Fibroblast of pulmonary artery (primary cell): ENCODE data around the gene DNAJC1.

Source experiments
- DNase-seq: peaks from one replicate; pipeline ENCODE4 v3.0.0-alpha.2; 2010; ENCODE audit warnings: low read depth
- H3K4me3 ChIP-seq: replicated peaks from 2 replicates; pipeline ENCODE4 v1.5.1; 2011; ENCODE audit warnings: low read depth, mild to moderate bottlenecking, control low read depth, low read length, moderate library complexity
- TF ChIP-seq, protein P1 (sequence below): IDR thresholded peaks from 2 replicates; pipeline ENCODE4 v1.5.1; 2011; ENCODE audit warnings: mild to moderate bottlenecking, control low read depth, low read length, inconsistent platforms; ENCODE audit errors: missing control alignments

DNAJC1 gene

GRCh38 chr10:21912625-21913024, 90.9 kb downstream of the DNAJC1 start:
- H3K4me3 ChIP-seq, result no peak overlapping the region
- TF ChIP-seq, protein P1, sequence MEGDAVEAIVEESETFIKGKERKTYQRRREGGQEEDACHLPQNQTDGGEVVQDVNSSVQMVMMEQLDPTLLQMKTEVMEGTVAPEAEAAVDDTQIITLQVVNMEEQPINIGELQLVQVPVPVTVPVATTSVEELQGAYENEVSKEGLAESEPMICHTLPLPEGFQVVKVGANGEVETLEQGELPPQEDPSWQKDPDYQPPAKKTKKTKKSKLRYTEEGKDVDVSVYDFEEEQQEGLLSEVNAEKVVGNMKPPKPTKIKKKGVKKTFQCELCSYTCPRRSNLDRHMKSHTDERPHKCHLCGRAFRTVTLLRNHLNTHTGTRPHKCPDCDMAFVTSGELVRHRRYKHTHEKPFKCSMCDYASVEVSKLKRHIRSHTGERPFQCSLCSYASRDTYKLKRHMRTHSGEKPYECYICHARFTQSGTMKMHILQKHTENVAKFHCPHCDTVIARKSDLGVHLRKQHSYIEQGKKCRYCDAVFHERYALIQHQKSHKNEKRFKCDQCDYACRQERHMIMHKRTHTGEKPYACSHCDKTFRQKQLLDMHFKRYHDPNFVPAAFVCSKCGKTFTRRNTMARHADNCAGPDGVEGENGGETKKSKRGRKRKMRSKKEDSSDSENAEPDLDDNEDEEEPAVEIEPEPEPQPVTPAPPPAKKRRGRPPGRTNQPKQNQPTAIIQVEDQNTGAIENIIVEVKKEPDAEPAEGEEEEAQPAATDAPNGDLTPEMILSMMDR, result no peak
- no peak for DNase-seq

- no peak for DNase-seq
- TF ChIP-seq, protein P1, result no peak
- no peak overlapping the region for H3K4me3 ChIP-seq
Measured at GRCh38 chr10:21910798-21911197, 92.7 kb downstream of the DNAJC1 start.

GRCh38 chr10:21907436-21907835, 96.1 kb downstream of the DNAJC1 start:
- DNase-seq, result no peak
- TF ChIP-seq, protein P1, result no peak
- H3K4me3 ChIP-seq, result no peak overlapping the region

- DNase-seq, result no peak
- no peak overlapping the region for H3K4me3 ChIP-seq
- TF ChIP-seq, protein P1, result no peak
Measured at GRCh38 chr10:21904930-21905329, 98.6 kb downstream of the DNAJC1 start.

DNA sequence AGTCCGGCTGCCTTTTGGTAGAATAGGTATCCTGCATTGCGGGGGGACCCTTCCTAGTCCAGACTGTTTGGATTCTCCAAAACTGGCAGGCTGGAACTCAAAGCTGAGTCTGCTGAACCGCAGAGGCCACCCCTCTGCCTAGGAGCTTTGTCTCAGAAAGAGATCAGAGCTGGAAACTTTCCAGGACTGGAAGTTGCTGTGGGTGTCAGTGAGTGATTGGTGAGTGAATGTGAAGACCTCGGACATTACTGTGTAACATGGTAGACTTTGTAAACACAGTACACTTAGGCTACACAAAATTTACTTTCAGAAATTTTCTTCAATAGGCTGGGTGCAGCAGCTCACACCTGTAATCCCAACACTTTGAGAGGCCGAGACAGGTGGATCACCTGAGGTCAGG, 103.8 kb downstream of the DNAJC1 start:
- no peak for DNase-seq
- TF ChIP-seq, protein P1, result no peak
- no peak overlapping the region for H3K4me3 ChIP-seq

GRCh38 chr10:21895932-21896331, 107.6 kb downstream of the DNAJC1 start:
- TF ChIP-seq, protein P1, result no peak
- DNase-seq, result no peak
- H3K4me3 ChIP-seq, result no peak overlapping the region

GRCh38 chr10:21894648-21895342, 108.7 kb downstream of the DNAJC1 start:
- TF ChIP-seq, protein P1, result no peak
- no peak for DNase-seq

More at GRCh38 chr10:21894648-21895342, 108.7 kb downstream of the DNAJC1 start:
- H3K4me3 ChIP-seq, result no peak overlapping the region
